Epithelial cell of proximal tubule (primary cell): ENCODE measurements around the gene DUSP22. TPM values are rescaled to one million over a fixed set of nuclear protein-coding genes. Genes with fewer than 3 reads are reported as not detected.

Experiments used
- DNase-seq: peaks from one replicate; pipeline ENCODE4 v3.0.0-alpha.2; 2011; ENCODE audit warnings: low read depth
- H3K4me3 ChIP-seq: 2 replicates; pipeline ENCODE4 v1.5.1; 2011; ENCODE audit warnings: low read depth, mild to moderate bottlenecking, low read length
- total RNA-seq: library from RNA; depleted of rRNA; stranded (reverse); fragments of >200 nt; gene quantifications from 2 replicates; pipeline ENCODE4 v1.2.3, GENCODE V29; 2015
- TF ChIP-seq, protein P1 (sequence below): conservative IDR thresholded peaks from 2 replicates; pipeline ENCODE4 v1.5.1; 2012; ENCODE audit warnings: low read depth, mild to moderate bottlenecking, low read length

Gene DUSP22
- total RNA-seq, 1 donor from 2014 or later: 25.3 TPM

DNA sequence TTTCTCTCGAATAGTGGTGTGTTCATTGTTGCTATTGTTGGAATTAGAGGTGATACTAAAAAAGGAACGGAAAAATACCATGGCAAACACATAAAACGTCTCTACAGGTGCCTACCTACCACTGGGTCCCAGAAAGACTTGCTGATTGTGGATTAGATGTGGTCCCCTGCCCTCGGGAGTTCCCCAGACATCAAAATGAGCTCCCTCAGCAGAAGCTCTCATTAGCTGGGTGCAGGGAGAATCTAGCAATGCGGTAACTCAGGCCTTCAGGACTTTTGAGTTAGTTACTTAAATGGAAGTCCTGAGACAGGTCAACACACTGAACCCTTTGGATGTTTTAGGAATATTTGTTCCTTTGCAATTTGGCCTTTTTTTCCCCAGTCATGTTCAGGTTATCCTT, 105.3 kb downstream of the DUSP22 start:
- TF ChIP-seq, protein P1, sequence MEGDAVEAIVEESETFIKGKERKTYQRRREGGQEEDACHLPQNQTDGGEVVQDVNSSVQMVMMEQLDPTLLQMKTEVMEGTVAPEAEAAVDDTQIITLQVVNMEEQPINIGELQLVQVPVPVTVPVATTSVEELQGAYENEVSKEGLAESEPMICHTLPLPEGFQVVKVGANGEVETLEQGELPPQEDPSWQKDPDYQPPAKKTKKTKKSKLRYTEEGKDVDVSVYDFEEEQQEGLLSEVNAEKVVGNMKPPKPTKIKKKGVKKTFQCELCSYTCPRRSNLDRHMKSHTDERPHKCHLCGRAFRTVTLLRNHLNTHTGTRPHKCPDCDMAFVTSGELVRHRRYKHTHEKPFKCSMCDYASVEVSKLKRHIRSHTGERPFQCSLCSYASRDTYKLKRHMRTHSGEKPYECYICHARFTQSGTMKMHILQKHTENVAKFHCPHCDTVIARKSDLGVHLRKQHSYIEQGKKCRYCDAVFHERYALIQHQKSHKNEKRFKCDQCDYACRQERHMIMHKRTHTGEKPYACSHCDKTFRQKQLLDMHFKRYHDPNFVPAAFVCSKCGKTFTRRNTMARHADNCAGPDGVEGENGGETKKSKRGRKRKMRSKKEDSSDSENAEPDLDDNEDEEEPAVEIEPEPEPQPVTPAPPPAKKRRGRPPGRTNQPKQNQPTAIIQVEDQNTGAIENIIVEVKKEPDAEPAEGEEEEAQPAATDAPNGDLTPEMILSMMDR: no peak
- DNase-seq: no peak
- H3K4me3 ChIP-seq: no peak overlapping the region

DNA sequence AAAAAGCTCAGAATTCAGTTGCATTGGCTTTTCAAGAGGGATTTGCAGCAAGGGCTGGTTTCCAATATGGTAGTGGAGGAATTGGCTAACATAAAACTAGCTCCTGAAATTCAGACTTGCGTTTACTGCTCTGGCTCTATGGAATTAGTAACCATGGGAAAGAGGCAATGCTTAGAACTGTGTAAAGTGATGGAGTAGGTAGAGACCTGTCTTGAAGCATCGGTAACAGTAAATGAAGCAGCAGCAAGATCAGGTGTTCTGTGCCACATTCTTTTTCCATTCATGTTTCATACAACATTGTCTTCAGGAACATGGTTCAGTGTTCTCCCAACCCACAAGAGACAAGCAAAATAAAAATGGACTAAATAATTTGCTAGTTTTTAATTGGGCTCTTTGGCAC, 105.8 kb downstream of the DUSP22 start:
- no peak overlapping the region for H3K4me3 ChIP-seq
- TF ChIP-seq, protein P1: no peak
- no peak for DNase-seq

DNA sequence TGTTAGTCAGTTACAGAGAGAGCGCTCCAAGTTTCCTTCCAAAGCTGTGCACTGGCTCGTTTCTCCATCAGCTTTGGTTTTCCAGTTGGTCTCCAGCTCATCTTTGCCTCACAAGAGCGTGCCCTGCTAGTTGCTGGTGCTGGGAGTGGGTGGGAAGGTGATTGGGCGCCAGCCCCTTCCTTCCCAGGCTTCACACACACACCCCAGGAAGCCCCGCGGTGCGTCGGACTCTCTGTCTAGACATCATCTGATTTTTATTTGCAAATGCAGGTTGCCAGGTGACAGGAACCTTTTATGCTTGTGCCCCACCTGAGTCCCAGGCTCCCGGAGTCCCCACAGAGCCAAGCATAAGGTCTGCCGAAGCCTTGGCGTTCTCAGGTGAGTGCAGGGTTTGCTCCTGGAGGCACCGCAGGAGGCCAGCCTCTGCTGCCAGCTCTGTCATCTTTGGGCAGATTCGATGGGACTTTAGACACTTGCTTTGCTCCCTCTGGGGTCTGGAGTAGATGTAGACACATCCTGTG, 106.3 kb downstream of the DUSP22 start:
- TF ChIP-seq, protein P1: no peak
- H3K4me3 ChIP-seq: no peak overlapping the region
- no peak for DNase-seq

DNA sequence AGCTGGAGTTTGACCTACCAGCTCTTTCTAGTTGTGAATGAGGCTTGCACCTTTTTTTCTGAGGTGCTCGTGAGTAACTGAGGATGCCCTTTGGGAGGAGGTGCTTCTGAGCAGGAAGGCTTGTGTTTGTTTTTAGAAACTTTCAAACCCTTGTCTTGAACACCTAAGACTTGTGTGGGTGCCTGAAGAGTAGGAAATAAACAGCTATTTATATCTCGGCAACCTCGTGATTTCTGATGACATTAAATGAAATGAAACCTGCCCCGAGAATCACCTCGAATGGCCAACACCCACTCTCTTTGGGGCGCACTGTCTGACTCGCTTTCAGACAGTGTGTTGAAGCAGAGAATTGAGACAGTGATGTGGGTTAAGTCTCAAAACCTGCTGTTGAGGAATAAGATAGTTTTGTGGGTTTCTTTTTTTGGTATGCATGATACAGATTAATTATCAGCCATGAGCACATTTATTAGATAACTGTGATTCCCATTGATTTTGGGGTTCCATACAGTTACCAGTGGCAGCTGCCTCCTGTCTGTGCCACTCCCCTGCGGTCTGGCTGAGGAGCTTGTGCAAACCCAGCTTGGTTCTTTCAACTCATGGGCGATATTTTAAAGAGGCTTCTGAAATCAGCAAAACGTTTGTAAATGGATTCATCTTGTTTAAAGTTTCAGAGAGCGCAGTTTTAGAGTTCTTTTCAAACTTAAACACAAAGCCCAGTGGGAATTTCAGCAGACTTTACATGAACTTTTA, 107.7 kb downstream of the DUSP22 start:
- H3K4me3 ChIP-seq: no peak overlapping the region
- DNase-seq: no peak
- TF ChIP-seq, protein P1: no peak

DNA sequence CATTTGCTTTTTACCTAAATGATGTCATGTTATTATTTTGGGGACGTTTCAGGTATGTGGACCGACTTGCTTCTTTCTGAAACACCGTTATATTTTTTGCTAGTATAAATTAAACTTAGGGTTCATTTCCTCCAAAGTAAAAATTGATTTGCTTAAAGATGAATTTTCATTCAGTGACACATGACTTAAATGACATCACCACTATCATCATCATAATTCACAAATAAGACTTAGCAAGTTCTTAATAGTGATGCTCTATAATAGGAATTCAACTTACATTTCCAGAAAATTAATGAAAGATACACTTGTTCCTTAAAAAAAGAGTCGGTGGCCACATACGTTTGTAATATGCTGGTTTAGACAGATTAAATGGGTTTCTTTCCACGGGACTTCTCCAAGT, 108.5 kb downstream of the DUSP22 start:
- TF ChIP-seq, protein P1: no peak
- no peak for DNase-seq
- H3K4me3 ChIP-seq: no peak overlapping the region

Other genes with a start within 250 kb of the DUSP22 start
- gene IRF4, start 99.3 kb downstream of the DUSP22 start, total RNA-seq: 0.23 TPM in 1 of 2 replicates, not detected in the other